Left lung (tissue), 10 donors: Measurements from ENCODE around the gene ASB13. TPM values are rescaled to one million over a fixed set of nuclear protein-coding genes. Genes with fewer than 3 reads are reported as not detected.

Experiments
- ATAC-seq: fragments of 200-7000 bp; cut with Tn5 transposase; one replicate; pipeline ENCODE4 v1.9.1; 2020; ENCODE audit warnings: moderate library complexity
- DNase-seq, 4 donors: peaks; one replicate each; pipeline ENCODE4 v3.0.0-alpha.2; 2013 to 2020
- H3K27ac ChIP-seq, 2 donors: fragments of 200-600 bp; sonication (generic) in 1 of 2; one replicate each; pipeline versions ENCODE4 v1.5.0 to v1.8.0; 2020 to 2021
- H3K27me3 ChIP-seq, 2 donors: fragments of 200-600 bp; sonication (generic) in 1 of 2; one replicate each; pipeline versions ENCODE4 v1.5.0 to v1.8.0; 2020 to 2021
- H3K36me3 ChIP-seq, 2 donors: fragments of 200-600 bp; sonication (generic) in 1 of 2; one replicate each; pipeline versions ENCODE4 v1.5.0 to v1.8.0; 2020 to 2021
- H3K4me1 ChIP-seq, 2 donors: fragments of 200-600 bp; one replicate each; pipeline ENCODE4 v1.8.0; 2021
- H3K4me3 ChIP-seq, 2 donors: fragments of 200-600 bp; sonication (generic) in 1 of 2; one replicate each; pipeline versions ENCODE4 v1.5.0 to v1.8.0; 2020 to 2021; ENCODE audit warnings: mild to moderate bottlenecking in 1 of 2
- H3K9me3 ChIP-seq, 2 donors: fragments of 200-600 bp; sonication (generic) in 1 of 2; one replicate each; pipeline versions ENCODE4 v1.5.0 to v1.8.0; 2020 to 2021
- CTCF ChIP-seq, 2 donors: fragments of 200-600 bp; sonication (generic) in 1 of 2; IDR thresholded peaks; one replicate each; pipeline versions ENCODE4 v1.5.0 to v1.8.0; 2021; ENCODE audit warnings: antibody characterized with exemption in 2 of 2
- intact Hi-C, 2 donors: fragments of 100-400 bp; cut with DNase I; formaldehyde crosslinking; loops; one replicate each; pipeline versions ENCODE4 v1.11.2 to v1.14.2; 2022
- polyA plus RNA-seq, 6 donors: library from polyadenylated mRNA; unstranded; fragments of 120-200 nt; gene quantifications; one replicate each; pipeline ENCODE4 v1.2.1, GENCODE V29; 2013; ENCODE audit not compliant: insufficient read length in 6 of 6
- total RNA-seq, 2 donors: library from RNA; stranded (reverse); fragmentation: NEBNext Ultra II Directional; extraction: Animal tissue kit (Norgen Biotek cat#: 25700); gene quantifications; one replicate each; pipeline ENCODE4 v1.2.1, GENCODE V29; 2021
- donor health status: DM: no; HTN: yes; CAD: no.
- donor health status: DM: no; HTN: no; CAD: no.

Gene ASB13
- total and polyA plus RNA-seq, 8 donors: 9.0 to 19.6 (median 11.6) TPM

GRCh38 chr10:5639066-5639465, 27.3 kb downstream of the ASB13 start:
- no peak overlapping the region for H3K4me3 ChIP-seq
- no peak for DNase-seq
- peaks cover 0 to 3% of the 10 kb centered on the region in 2 donors for H3K4me1 ChIP-seq
- peaks cover 0 to 45% of the 10 kb centered on the region in 2 donors for H3K36me3 ChIP-seq
- intact Hi-C loops: no loop called here
- no peak overlapping the region for H3K27ac ChIP-seq
- no peak for ATAC-seq
- H3K27me3 ChIP-seq: no peaks in the 10 kb centered on the region
- no peaks in the 10 kb centered on the region for H3K9me3 ChIP-seq
- no peak for TF ChIP-seq CTCF (IDR thresholded peaks at IDR 0.05)

- no peak for DNase-seq
- TF ChIP-seq CTCF (IDR thresholded peaks at IDR 0.05): no peak
- Histone ChIP-seq H3K27ac (no peak overlapping the region), H3K36me3 (peaks cover 0 to 42% of the 10 kb centered on the region in 2 donors), H3K4me1 (no peaks in the 10 kb centered on the region), H3K27me3 (no peaks in the 10 kb centered on the region), H3K4me3 (no peak overlapping the region), H3K9me3 (no peaks in the 10 kb centered on the region)
- no peak for ATAC-seq
- intact Hi-C loops: no loop called here
These were observed 27.9 kb downstream of the ASB13 start for GRCh38 chr10:5638494-5638893.

DNA sequence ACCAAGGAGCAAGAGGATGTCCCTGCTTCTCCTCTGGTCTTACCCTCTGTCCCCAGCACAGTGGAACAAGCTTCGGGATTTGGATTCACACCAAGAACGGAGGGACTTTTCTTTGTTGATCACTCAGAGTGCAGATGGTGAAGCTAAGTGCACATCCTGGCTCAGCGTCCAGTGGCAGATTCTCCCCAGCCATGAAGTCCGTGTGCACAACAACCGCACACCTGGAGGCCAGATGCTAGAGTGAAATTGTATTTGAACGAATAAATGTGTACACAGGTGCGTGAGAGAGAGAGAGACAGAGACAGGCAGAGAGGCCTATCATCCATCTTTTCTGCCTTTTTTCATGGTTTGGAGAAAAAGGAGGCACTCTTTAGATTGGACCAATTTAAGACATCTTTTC, 31.5 kb downstream of the ASB13 start:
- H3K4me3 ChIP-seq: no peak overlapping the region
- no peaks in the 10 kb centered on the region for H3K27me3 ChIP-seq
- DNase-seq (no peak), ATAC-seq (no peak)
- TF ChIP-seq CTCF (IDR thresholded peaks at IDR 0.05): no peak
- H3K4me1 ChIP-seq: peaks cover 0 to under 1% of the 10 kb centered on the region in 2 donors
- intact Hi-C loops: no loop called here
- H3K27ac ChIP-seq: no peak overlapping the region
- peaks cover 0 to 17% of the 10 kb centered on the region in 2 donors for H3K36me3 ChIP-seq
- no peaks in the 10 kb centered on the region for H3K9me3 ChIP-seq

GRCh38 chr10:5633166-5633749, 33.1 kb downstream of the ASB13 start:
- ATAC-seq: no peak
- intact Hi-C loops: no loop called here

DNA sequence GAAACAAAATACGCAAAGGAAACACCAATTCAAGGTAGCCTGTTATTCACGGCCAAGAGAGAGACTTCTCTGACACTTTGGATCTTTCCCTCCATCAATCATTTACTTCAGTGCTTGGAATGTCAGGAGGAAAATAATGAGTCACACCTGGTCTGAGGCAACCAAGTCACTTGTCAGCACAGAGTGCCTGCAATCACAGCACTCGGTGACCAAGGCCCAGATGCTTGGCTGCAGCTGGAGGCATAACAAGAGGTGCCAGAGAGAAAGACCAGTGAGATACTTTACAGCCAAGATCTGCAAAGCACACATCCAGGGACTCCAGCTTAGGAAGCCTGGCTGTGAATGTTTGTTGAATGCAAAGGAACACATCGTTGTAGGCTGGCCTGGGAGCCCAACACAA, 33.9 kb downstream of the ASB13 start:
- H3K27ac ChIP-seq: peak overlapping the region; percentile 55 to 65
- ATAC-seq (peak; percentile 80), DNase-seq (peak in 1 of 4 donors; percentile 76)
- intact Hi-C loops: no loop called here
- H3K9me3 ChIP-seq: no peaks in the 10 kb centered on the region
- no peaks in the 10 kb centered on the region for H3K27me3 ChIP-seq
- peaks cover 0 to 11% of the 10 kb centered on the region in 2 donors for H3K4me1 ChIP-seq
- H3K36me3 ChIP-seq: no peaks in the 10 kb centered on the region
- H3K4me3 ChIP-seq: no peak overlapping the region
- TF ChIP-seq CTCF (IDR thresholded peaks at IDR 0.05): no peak

More at GRCh38 chr10:5633166-5633749, 33.1 kb downstream of the ASB13 start:
- peaks cover 0 to under 1% of the 10 kb centered on the region in 2 donors for H3K36me3 ChIP-seq
- peak overlapping the region in 1 of 2 donors; percentile 47 for H3K27ac ChIP-seq
- no peak for DNase-seq
- no peaks in the 10 kb centered on the region for H3K9me3 ChIP-seq
- H3K27me3 ChIP-seq: no peaks in the 10 kb centered on the region
- TF ChIP-seq CTCF (IDR thresholded peaks at IDR 0.05): no peak
- no peak overlapping the region for H3K4me3 ChIP-seq
- H3K4me1 ChIP-seq: peaks cover 0 to 11% of the 10 kb centered on the region in 2 donors
